ENCODE data around the gene PARP4.
"Not testable (repeated sequence)": the region's sequence is repeated elsewhere in the genome, so short reads cannot be mapped to it uniquely, and the experiment has no call there.

The PARP4 gene

DNA sequence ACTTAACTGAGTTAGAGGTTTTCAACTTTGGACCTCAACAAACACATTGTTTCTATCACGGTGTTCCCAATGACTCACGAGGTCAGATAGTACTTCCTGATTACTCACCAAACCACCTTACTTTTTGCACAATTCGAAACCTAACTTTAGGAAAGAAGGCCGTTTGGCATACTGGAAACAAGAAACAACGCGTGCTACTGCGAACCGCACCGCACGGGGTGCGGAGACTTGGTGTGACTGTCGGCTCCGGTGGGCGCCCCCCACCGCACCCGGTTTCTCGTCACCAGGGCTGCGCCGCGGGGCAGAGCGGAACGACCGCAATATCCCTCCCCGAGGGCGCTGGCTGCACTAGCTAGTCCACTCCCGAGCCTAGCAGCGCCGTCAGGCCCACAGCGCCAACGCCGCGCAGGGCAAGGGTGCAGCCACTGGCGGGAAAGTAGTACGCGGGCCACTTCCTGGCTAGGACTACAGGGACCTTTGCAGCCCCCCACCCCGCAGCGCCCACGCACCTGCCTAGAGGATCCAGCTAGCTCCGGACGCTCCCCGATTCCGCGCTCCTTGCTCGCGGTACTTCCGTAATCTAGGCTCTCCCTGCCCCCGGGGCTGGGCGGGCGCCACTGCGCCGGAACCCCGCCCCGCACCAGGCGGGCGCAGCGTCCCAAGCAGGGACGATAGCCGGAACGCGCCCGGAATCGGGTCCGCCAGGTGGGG lies at the start of gene PARP4:
Gene PARP4, minus strand, starts transcription at position 582 of the 711 bp plus-strand sequence. CDS start 9,002 bp downstream, outside the sequence.
- FAIRE-seq, result no peak

- not testable (repeated sequence) for FAIRE-seq
These were observed 48.1 kb upstream of the PARP4 start for GRCh38 chr13:24560579-24561187.

- not testable (repeated sequence) for FAIRE-seq
These were observed 47.0 kb upstream of the PARP4 start for GRCh38 chr13:24559431-24560218.

DNA sequence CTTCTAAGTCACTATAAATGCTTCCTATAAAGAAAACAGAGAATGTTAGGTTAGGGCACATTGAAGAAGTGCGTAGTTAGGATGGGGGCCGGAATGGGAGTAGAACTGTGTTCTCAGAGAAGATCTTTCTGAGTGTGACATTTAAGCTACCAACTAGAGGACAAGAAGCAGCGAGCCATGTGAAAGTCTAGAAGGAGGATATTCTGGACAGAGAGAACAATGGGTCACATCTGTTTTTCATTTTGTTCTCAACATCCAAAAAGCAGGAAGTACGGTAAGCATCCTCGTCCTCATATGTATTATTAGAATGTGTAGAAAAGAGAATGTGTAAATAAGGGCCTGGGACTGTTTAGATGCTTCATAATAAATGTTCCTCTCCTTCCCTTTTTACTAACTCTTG lies 44.5 kb upstream of the PARP4 start:
- no peak for FAIRE-seq

- not testable (repeated sequence) for FAIRE-seq
These were observed 41.3 kb upstream of the PARP4 start for GRCh38 chr13:24553892-24554291.

- not testable (repeated sequence) for FAIRE-seq
These were observed 29.1 kb upstream of the PARP4 start for GRCh38 chr13:24541476-24542352.

- FAIRE-seq, result no peak
These were observed 28.5 kb upstream of the PARP4 start for GRCh38 chr13:24541127-24541475.

GRCh38 chr13:24540236-24541126 lies 27.9 kb upstream of the PARP4 start:
- no peak for FAIRE-seq

DNA sequence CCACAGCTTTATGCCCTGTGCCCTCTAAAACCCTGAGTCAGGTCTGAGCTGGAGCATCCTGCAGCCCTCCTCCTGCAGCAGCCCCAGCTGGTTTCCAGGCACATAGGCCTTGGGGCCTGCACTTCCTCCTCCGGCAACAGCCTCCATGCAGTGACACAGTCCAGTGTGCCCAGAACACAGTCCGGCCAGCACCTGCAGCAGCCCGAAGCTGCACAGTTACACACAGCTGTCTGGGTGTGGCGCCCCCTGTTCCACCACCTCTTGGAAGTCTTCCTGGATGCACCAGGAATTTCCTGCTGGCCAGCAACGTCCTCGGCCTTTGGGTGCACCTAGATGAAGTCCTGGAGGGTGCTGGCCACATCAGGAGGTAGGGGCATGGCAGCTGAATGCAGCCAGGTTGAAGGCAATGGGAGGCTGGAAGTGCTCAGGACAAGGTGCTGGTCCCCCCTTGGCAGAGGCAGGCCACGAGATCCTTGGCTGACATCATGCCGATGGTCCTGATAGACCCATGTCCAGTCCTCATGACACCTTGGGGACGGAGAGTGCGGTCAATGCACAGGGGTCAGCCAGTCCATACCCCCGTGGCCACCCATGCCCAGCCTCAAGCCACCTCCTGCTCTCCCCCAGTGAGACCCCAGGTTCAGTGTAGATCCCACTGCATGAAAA lies 27.1 kb upstream of the PARP4 start:
- no peak for FAIRE-seq

GRCh38 chr13:24529478-24529877 lies 16.9 kb upstream of the PARP4 start:
- no peak for FAIRE-seq

DNA sequence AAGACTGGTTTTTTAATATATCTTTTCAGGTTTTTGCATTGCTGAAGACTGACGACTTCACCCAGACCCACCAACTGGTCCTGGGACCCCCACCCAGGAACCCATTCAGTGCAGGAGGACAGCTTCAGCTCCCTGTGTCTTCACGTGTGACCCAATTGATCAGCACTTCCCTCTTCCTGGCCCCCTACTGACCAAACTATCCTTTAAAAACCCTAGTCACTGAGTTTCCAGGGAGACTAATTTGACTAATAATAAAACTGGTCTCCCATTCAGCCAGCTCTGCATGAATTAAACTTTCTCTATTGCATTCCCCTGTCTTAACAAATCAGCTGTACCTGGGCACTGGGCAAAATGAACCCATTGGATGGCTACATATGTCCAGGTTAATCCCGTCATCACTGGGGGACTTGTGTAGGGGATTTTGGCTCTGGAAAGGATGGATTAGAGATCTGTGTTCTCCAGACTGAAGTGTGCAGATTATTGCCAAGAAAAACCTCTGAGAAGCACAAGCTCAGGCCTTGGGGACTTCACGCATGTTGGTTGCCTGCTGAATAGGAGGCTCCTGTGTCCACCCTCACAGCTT lies 16.3 kb upstream of the PARP4 start:
- no peak for FAIRE-seq

- no peak for FAIRE-seq
These were observed 14.7 kb upstream of the PARP4 start for GRCh38 chr13:24527266-24527775.

DNA sequence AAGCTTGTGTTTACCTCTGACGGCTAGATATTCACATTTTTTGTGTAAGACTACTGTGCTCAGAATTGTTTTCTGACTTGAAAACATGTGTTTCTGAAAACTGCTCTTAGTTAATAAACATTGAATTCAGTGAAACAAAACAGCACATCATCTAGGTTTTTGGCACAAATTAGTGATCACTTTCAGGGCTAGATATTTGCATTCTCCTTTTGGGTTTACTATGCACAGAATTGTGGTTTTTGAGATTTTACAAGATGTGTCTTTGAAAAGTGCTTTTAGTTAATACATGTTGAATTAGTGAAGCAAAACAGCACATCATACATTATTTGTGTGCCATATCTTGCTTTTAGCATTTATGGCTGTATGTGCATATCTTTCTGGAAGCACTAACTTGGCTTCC lies 8.2 kb upstream of the PARP4 start:
- no peak for FAIRE-seq

DNA sequence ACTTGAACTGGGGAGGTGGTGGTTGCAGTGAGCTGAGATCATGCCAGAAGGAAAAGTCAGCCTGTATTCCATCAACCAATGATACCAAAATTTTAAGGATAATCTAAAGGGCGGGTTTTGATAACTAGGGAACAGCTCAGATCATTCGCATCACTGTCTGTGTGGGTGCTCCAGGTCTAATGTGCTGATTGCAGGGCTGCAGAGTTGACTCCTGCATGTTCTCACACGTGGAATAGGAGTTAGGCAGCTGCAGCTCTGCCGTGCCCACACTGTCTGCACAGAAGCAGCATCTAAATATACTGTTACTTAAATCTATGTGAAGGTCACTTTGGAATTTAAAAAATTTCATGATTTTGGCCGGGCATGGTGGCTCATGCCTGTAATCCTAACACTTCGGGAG lies 4.3 kb upstream of the PARP4 start:
- FAIRE-seq, result no peak

DNA sequence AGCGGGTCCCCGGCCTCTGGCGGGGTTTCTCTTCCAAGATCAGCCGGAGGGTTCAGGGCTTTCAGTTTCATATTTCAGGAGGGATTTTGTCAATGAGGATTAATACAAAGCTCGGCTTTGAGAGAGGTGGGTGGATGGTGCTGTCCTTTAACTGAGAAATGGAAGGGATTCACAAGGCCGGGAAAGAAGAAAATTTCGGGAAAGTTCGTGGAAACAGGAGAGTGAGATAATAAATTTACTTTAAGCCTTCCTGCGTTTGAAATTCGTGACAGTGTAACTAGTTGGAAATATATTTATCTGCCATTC lies 283 bp upstream of the PARP4 start:
- FAIRE-seq, result no peak

- FAIRE-seq, result no peak
These were observed 772 bp downstream of the PARP4 start for GRCh38 chr13:24511816-24512196.

DNA sequence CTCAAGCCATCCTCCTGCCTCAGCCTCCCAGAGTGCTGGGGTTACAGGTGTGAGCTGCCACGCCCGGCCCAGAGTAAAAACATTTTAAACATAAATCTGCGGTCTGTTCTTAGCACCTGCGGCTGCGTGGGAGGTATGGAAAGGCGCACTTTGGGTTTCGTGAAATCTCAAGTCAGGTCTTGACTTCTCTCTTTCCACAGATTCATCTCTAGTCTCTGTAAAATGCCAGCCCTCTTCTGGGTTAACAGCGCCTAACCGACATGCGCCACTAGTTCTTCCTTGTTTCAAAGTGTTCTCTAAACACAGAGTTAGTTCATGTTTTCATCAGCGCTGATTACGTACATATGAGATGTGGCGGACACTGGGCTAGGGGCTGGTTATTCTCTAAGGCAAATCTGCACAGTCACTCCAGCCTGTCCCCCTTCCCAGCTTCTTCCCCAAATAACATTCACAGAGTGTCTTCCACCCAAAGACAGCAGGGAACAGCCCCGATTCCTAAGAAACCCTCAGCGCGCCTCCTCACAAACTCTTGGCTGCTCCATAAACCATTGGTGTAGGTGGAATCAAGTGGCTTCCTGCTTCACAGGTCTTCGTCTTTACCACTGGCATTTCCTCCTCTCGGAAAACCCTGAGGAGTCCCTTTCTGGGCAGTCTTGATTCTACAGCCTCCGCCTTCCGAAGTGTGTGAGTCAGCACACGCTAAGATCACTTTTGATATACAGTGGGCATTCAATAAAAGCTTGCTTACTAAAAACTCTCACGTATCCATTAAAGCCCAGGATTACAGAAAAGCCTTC lies 1.4 kb downstream of the PARP4 start:
- FAIRE-seq, result no peak

- no peak for FAIRE-seq
These were observed 5.8 kb downstream of the PARP4 start for GRCh38 chr13:24506698-24507335.

DNA sequence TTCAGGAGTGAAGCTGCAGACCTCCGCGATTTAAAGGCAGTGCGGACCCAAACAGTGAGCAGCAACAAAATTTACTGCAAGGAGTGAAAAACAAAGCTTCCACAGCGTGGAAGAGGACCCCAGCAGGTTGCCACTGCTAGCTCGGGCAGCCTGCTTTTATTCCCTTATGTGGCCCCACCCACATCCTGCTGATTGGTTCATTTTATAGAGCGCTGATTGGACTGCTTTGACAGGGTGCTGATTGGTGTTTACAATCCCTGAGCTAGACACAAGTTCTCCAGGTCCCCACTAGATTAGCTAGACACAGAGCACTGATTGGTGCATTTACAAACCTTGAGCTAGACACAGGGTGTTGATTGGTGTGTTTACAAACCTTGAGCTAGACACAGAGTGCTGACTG lies 6.3 kb downstream of the PARP4 start:
- FAIRE-seq, result not testable (repeated sequence)

DNA sequence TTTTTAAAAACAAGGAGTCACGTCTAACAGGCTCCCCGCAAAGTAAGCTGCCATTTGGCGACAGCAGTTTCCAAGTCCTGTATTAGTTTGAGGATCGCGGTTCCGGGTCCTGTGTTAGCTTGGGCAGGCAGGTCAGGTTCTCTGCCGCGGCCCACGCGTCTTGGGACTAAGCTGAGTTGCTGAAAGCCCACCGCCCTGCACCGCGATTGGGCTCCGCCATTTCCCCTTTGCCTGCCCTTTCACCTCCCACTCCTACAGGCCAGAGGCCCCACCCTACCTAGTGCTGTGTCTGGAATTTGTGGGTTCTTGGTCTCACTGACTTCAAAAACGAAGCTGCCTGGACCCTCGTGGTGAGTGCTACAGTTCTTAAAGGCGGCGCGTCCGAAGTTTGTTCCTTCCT lies 6.8 kb downstream of the PARP4 start:
- FAIRE-seq, result no peak
